Measurements from ENCODE around the gene PCDHGB4. TPM values are rescaled to one million over a fixed set of nuclear protein-coding genes. Genes with fewer than 3 reads are reported as not detected.
"Not testable (repeated sequence)": the region's sequence is repeated elsewhere in the genome, so short reads cannot be mapped to it uniquely, and the experiment has no call there.

Gene PCDHGB4
- total and polyA plus RNA-seq, 2 of the 8 experiments (the other 6 are each of a cell fraction or from before 2014, with no cell fraction given): 8.0 to 9.1 TPM

DNA sequence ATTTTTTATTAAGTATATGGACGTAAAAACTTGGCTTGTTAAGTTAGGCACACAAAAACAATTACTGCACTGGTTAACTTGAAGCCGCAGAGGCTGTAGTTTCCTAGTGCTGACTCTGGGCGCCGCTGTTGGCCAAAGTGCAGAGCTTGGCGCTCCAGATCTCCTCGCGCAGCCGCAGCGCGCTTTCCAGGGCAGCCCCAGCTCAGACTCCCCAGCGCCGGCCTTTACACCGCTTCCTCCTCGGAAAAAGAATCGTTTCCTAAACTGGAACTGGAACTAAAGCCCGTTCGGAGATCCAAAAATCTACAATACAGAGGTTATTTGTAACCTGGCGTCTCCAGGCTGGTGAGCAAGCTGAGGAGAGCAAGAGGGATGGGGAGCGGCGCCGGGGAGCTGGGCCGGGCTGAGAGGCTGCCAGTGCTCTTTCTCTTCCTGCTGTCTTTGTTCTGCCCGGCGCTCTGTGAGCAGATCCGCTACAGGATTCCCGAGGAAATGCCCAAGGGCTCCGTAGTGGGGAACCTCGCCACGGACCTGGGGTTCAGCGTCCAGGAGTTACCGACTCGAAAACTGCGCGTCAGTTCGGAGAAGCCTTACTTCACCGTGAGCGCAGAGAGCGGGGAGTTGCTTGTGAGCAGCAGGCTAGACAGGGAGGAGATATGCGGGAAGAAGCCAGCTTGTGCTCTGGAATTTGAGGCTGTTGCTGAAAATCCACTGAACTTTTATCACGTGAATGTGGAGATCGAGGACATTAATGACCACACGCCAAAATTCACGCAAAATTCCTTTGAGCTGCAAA, 10.5 kb downstream of the PCDHGB4 start, which contains the start of gene PCDHGB5:
TSS of gene PCDHGB5 (plus strand) at position 192 of the 796 bp plus-strand sequence. CDS start at position 373, 181 bp downstream.
- not testable (repeated sequence) for H3K27ac ChIP-seq (ENCODE audit: low read depth, low read length); H4K91ac ChIP-seq (replicated peaks; ENCODE audit: insufficient read length, low read length); H3K4me1 ChIP-seq (replicated peaks in 1 of 4; ENCODE audit: control insufficient read depth in 3 of 4, insufficient read depth in 4 of 4, low read length in 3 of 4); H4K8ac ChIP-seq (ENCODE audit: extremely low read depth, insufficient read depth, low read length); H3K4me2 ChIP-seq (ENCODE audit: insufficient read depth in 1 of 2, low read depth in 2 of 2, low read length in 2 of 2); H3K79me1 ChIP-seq (ENCODE audit: low read depth, low read length); H3K56ac ChIP-seq (replicated peaks; ENCODE audit: insufficient read length, low read depth, low read length); H3K23ac ChIP-seq (ENCODE audit: insufficient read length); H2BK5ac ChIP-seq (ENCODE audit: low read depth, low read length); H3K14ac ChIP-seq (ENCODE audit: insufficient read length); H2BK15ac ChIP-seq (ENCODE audit: low read length); H3K9ac ChIP-seq (replicated peaks in 1 of 4; ENCODE audit: extremely low read depth in 1 of 4, low read depth in 3 of 4, low read length in 3 of 4); H3K18ac ChIP-seq (ENCODE audit: extremely low read depth, low read length); H4K5ac ChIP-seq (ENCODE audit: insufficient read length, low read depth, low read length); H2AK5ac ChIP-seq (ENCODE audit: low read depth, low read length); H2BK120ac ChIP-seq (replicated peaks; ENCODE audit: low read depth, low read length); DNase-seq (ENCODE audit: low read depth in 1 of 2, low spot score in 2 of 2); H4K20me1 ChIP-seq (replicated peaks in 1 of 2; ENCODE audit: control insufficient read depth in 1 of 2, insufficient read depth in 2 of 2, low read length in 2 of 2); H2BK12ac ChIP-seq (ENCODE audit: low read depth, low read length); H2BK20ac ChIP-seq (ENCODE audit: low read length); H3K79me2 ChIP-seq (ENCODE audit: control insufficient read depth in 1 of 2, insufficient read depth in 2 of 2, low read length in 2 of 2); H3K27me3 ChIP-seq (replicated peaks in 1 of 4; ENCODE audit: control insufficient read depth in 3 of 4, extremely low read depth in 1 of 4, insufficient read depth in 3 of 4, low read length in 3 of 4); H3K23me2 ChIP-seq (ENCODE audit: low read depth, low read length); H2AFZ ChIP-seq (ENCODE audit: low read length); H3K4ac ChIP-seq (replicated peaks; ENCODE audit: insufficient read length, low read depth, low read length)
- peaks cover 48 to 56% of the 10 kb centered on the region in 2 experiments for H3K9me3 ChIP-seq (ENCODE audit: insufficient read depth in 2 of 2, low read depth in 1 of 2, low read length in 1 of 2)
- 71% methylated on average over 15 of the region's 43 CpGs; no CpG with 5 or more reads in 1 of the 2 experiments for WGBS, 2 experiments (ENCODE audit: extremely low coverage in 1 of 2, insufficient coverage in 1 of 2, insufficient read length in 1 of 2, insufficient replicate concordance in 2 of 2, low coverage in 1 of 2, low lambda C conversion rate in 2 of 2, missing lambda C conversion rate in 1 of 2)
- peak; percentile 91 for FAIRE-seq
- H3K36me3 ChIP-seq (ENCODE audit: control insufficient read depth in 2 of 4, insufficient read depth in 4 of 4, low read length in 3 of 4): peaks cover 0 to 14% (median 4%) of the 10 kb centered on the region in 4 experiments; a peak in 6 of 8 replicates
- POLR2A ChIA-PET (ENCODE audit: partially characterized antibody): interaction anchor here (0.6 to 0.9 kb wide), 3 partner anchors 10 to 160 kb away, joined by 3 to 4 read pairs (median 3); no protein-coding TSS in a partner anchor
- TF ChIP-seq RAD21 (IDR thresholded peaks at IDR 0.05 in 1 of 2, conservative IDR thresholded peaks at IDR 0.05 in 1 of 2; ENCODE audit: low read depth in 2 of 2, low read length in 2 of 2): peak; percentile 17 to 32; a peak in 3 of 4 replicates
- TF ChIP-seq, protein P1, sequence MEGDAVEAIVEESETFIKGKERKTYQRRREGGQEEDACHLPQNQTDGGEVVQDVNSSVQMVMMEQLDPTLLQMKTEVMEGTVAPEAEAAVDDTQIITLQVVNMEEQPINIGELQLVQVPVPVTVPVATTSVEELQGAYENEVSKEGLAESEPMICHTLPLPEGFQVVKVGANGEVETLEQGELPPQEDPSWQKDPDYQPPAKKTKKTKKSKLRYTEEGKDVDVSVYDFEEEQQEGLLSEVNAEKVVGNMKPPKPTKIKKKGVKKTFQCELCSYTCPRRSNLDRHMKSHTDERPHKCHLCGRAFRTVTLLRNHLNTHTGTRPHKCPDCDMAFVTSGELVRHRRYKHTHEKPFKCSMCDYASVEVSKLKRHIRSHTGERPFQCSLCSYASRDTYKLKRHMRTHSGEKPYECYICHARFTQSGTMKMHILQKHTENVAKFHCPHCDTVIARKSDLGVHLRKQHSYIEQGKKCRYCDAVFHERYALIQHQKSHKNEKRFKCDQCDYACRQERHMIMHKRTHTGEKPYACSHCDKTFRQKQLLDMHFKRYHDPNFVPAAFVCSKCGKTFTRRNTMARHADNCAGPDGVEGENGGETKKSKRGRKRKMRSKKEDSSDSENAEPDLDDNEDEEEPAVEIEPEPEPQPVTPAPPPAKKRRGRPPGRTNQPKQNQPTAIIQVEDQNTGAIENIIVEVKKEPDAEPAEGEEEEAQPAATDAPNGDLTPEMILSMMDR (IDR thresholded peaks at IDR 0.05; ENCODE audit: control extremely low read depth in 1 of 3, insufficient read depth in 1 of 3, low read depth in 1 of 3, low read length in 3 of 3): peak in 2 of 3 experiments; percentile 29 to 39; a peak in 2 of 4 replicates
- CTCF ChIA-PET (ENCODE audit: partially characterized antibody): interaction anchor here (0.7 to 4.0 kb wide), 29 partner anchors 9 to 320 kb away, joined by 3 to 34 read pairs (median 5); partner anchors contain the start of genes PCDHB10, PCDHB11, PCDHB15 and PCDHGA10
- H3K4me3 ChIP-seq (ENCODE audit: extremely low read depth in 1 of 4, insufficient read depth in 2 of 4, low read depth in 3 of 4, low read length in 4 of 4): peak within 1 kb of the TSS in 1 of 4 experiments; percentile 46; a peak in 1 of 8 replicates

Data from H1 (cell line).